Measurements from ENCODE around the gene CSE1L.

GRCh38 chr20:49078310-49078709 lies 32.2 kb downstream of the CSE1L start:
- no peak for TF ChIP-seq CTCF (conservative IDR thresholded peaks at IDR 0.05; ENCODE audit: low read depth, low read length)
- TF ChIP-seq EZH2 (IDR thresholded peaks at IDR 0.05; ENCODE audit: borderline replicate concordance, low read depth, low read length, poor library complexity, severe bottlenecking) = no peak
